Activated gamma-delta T cell treated with anti-CD3 and anti-CD28 coated beads, Interleukin-2, amount 50 U/mL, for 16 hours (primary cell): Measurements from ENCODE around the gene CCDC3.
"Not testable (repeated sequence)": the region's sequence is repeated elsewhere in the genome, so short reads cannot be mapped to it uniquely, and the experiment has no call there.

Source experiments
- DNase-seq: peaks from one replicate; pipeline ENCODE4 v3.0.0-alpha.2; 2020; ENCODE audit warnings: low read depth

CCDC3 gene

DNA sequence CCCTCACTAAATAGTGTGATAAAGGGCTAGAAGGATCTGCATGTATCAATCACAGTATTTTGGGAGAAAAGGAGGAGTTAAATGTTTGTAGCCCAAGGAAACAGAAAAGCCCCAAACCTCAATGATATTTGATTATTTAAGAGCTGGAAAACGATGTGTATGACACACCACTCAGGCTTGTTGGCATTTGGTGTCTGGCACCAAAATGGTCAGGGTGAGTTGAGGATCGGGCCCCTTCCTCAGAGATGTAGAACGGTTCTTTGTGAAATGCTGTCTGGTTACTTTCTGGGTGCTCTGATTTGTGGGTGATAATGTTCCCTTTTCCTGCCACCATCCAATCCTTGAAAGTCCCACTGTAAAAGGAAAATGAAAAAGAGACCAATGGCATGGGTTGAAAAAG is 113.7 kb downstream of the CCDC3 start:
- no peak for DNase-seq

DNA sequence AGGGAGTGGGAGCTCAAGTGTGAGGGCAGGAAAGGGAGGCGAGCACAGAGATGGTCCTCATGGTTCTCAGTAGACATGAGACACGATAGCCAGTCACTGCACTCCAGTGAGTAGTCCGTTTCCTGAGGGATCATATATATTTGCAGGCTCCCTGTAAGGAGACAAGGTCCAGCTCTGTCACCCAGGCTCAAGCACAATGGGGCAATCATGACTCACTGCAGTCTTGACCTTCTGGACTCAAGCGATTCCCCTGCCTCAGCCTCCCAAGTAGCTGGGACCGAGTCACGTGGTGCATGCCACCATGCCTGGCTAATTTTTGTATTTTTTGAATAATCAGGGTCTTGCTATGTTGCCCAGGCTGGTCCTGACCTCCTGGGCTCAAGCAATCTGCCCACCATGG is 116.7 kb downstream of the CCDC3 start:
- DNase-seq: no peak

DNA sequence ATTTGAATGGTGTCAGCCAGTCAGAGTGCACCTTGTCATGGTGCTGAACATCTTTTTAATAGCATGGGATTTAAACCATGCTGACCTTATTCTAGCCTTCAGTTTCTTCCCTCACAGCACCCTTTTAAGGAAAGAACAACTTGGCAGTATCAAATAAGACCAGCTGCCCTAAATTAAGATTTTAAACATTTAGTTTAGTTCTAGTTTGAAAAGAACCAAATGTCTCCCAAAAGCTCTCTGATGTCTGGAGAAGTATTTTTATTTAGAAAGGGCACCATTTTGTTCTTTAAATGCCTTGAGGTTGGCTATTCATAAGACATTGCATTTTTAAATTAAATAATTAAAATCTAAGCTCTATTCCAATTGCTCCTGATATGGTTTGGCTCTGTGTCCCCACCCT is 121.1 kb downstream of the CCDC3 start:
- DNase-seq: no peak

DNA sequence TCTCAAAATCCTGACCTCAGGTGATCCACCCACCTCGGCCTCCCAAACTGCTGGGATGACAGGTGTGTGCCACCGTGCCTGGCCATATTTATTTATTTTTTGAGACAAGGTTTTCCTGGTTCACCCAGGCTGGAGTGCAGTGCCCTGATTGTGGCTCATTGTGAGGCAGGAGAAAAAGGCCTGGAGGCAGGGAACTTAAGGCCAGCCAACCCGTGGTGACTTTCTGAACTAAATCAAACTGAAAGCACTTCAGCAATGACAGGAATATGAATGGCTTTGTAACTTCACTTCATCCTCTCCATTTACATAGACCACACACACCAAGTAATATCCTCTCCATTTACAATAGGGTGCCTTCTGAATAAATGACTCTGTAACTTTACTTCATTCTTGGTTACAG is 124.4 kb downstream of the CCDC3 start:
- DNase-seq: no peak

DNA sequence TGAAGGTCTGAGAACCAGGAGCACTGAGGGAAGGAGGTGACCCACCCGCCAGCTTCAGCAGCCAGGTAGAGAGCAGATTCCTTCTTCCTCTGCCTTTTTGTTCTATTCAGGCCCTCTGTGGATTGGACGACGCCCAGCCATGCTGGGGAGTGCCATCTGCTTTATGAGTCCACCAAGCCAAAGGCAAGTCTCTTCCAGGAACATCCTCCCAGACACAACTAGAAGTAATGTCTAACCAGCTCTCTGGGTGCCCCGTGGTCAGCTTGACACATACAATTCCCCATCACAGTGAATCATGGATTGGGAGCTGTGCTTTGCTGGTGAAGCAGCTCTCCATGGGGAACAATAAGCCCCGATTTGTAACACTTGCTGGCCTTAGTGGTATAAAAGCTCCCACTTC is 125.2 kb downstream of the CCDC3 start:
- DNase-seq: no peak

DNA sequence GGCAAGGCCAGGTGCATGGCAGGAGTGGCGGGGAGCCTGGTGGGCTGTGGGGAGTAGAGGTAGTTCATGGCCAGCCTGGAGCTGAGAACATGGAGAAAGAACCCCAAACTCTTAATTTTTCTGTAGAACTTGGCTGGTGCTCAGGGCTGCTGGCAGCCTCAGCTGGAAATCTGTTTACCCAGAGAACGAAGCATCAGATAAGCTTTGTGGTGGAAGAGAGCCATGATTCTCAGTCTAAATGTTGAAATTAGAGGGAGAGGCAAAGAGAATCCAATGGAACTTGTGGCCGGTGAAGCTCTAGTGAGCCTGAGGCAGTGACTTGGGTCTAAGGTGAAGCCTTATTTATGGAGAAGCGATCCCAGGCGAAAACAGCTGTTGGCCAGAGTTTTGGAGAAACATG is 126.4 kb downstream of the CCDC3 start:
- no peak for DNase-seq

DNA sequence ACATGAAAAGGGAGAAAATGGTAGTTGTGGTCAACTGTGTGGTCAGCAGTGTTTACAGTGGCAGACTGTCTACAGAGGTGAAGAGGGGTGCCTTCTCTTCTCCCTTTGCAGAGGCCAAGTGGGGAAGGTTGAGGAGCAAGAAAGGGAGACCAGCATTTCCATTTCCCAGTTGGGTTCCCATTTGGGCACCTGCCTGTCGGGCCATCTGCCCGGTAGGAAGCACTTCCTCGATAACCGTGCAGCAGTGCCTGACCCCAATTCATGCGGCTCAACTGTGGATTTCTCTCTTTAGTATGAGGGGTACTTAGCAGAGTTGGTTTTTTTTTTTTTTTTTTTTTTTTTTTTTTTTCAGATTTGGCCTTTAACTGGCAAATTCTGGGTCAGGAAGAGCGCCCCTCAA is 127.0 kb downstream of the CCDC3 start:
- no peak for DNase-seq

DNA sequence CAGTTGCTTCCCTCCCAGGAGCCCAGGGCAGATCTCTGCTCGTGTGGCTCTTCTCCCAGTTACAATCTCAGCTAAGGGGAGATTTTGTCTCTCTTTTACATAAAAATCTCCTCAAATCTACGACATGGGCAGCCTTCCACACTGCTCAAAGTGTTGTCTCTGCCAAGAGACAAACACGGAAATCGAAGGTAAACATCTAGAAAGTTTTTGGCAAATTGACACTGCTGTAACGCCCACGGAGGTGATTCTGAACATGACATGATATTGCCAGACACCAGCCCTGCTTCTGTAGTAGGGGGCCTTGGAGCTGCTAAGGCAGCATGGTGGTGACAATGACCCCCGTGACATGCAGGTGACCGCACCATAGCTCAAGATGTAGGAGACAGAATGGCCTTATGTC is 128.3 kb downstream of the CCDC3 start:
- DNase-seq: no peak

DNA sequence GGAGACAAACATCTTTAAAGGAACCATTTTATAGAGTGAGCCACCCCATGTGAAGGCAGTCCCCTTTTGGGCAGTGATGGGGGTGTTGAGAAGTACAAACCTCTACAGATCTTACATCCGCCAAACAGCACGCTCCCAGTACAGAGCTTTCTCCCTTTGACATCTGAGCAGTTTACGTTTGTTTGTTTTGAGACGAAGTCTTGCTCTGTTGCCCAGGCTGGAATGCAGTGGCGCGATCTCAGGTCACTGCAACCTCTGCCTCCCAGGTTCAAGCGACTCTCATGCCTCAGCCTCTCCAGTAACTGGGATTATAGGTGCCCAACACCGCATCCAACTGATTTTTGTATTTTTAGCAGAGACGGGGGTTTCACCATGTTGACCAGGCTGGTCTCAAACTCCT is 128.9 kb downstream of the CCDC3 start:
- DNase-seq: no peak

DNA sequence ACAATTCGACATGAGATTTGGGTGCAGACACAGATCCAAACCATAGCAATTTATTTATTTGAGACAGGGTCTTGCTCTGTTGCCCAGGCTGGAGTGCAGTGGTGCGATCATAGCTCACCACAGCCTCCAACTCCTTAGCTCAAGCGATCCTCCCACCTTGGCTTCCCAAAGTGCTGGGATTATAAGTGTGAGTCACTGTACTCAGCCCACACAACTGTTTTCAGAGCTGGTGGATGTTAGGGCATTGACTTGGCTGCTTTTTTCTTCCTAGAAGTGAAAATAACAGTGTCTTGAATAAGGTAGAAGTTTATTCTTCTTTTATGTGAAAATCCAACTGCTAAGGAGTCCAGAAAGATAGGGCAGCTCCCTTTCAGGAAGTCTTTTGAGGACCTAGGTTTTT is 132.1 kb downstream of the CCDC3 start:
- no peak for DNase-seq

DNA sequence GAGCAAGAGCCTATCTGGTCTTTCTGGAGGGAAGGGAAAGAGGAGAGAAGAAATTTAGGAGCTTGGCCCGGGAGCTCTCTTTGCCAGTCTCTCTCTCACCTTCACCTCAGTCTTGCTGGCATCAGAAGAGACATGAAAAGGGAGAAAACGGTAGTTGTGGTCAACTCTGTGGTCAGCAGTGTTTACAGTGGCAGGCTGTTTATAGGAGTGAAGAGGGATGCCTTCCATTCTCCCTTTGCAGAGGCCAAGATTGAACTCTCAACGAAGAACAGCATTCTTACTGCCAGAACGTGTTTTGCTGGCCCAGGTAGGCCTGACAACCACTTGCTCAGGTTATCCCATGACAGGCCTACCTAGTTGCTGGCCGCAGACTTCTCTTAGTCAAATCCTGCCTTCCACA is 133.3 kb downstream of the CCDC3 start:
- DNase-seq: no peak

DNA sequence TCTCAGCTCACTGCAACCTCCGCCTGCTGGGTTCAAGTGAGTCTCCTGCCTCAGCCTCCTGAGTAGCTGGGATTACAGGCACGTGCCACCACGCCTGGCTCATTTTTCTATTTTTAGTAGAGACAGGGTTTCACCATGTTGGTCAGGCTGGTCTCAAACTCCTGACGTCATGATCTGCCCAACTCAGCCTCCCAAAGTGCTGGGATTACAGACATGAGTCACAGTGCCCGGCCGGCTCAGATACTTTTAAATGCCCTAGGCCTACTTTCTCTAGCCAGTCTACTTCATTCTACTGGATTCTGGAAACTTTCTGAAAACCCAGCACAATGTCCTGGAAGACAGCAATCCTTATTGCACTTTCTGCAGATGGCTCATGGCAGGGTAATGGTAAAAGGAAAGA is 136.0 kb downstream of the CCDC3 start:
- DNase-seq: not testable (repeated sequence)

DNA sequence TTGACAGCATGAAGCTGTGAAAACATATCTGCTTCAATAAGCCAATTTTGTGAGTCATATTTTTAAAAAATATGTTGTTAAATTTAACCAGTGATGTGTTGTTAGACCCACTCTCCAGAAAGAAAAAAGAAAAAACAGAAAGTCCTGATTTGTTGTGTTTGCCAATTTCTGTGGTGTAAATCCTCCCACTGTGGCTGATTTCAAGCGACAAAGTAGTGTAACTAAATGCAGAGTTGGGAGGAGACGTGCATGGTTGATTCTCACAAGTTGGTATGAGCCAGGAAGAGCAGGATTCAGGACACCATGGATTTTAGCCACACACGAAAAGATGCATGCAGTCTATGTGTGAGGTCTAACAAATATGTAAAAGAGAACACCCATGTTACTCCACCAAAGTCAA is 139.1 kb downstream of the CCDC3 start:
- DNase-seq: no peak

DNA sequence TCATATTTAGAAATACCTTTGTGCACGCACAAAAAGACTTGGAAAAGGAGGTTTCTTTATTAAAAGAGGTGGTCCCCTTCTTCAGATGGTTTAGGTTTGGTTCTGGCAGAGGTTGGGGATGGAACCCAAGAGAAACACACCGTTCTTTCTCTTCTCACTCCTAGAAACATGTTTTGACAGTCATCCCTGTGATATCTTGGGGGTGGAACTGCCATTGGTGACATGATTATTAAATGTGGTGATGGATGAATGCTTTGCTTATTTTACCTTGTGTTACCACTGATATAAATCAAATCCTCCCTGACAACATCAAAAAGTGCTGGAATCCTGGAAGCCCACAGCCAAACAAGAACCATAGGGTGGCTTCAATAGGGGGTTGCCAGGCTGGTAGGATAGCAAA is 146.5 kb downstream of the CCDC3 start:
- no peak for DNase-seq

DNA sequence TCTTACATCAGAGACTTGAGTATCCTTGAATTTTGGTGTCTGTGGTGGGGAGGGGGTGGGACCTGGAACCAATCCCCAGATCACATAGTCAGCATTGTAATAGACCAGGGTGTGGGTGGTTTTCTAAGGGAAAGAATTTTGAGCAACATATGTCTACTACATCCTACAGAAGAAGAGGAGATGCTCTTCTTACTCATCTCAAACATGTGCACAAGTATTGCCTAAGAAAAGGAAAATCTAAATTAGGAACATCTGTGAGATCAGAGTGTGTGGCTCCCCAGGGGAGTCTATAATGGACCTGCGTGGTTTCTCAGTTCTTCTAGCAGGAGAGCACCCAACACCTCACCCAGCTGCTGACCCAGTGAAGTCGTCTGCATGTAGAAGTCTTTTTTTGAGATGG is 148.8 kb downstream of the CCDC3 start:
- no peak for DNase-seq

DNA sequence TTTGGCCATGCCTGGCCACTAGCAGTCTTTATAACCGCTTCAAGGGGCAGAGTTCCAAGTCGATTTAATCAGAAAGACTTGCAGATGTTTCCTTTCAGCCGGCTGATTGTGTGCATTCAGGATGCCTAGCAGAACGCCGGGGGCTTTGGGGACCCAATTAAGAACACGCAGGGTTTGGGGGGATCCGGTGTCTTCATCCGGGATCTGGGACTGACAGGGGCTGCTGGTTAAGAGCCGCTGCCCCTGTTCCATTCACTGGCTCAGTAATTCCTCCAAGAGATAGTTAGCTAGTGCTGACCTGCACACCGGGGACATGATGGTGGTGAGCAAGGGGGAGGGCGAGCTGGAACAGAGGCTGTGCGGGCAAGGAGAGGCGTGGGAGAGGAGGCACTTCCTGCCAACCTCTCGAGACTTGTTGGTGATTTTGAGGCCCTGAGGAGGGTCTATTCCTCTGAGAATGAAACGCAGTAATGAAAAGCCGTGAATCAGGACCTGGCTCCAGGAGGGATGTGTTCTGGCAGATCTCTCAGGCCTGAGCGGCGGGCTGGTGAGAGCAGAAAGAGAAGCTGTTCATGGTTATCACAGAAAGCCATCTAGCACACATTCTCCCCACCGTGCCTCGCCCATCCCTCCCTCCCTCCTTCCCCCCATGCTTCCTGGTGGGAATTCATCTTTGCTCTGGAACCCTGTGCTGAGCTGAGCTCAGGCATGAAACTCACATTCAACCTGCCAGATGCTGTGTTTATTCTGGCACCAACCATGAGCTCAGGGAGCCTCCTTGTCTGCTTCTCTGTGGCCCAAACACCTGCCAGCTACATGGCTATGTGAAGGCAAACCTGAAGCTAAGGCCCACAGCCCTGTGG is 152.0 kb downstream of the CCDC3 start:
- no peak for DNase-seq

DNA sequence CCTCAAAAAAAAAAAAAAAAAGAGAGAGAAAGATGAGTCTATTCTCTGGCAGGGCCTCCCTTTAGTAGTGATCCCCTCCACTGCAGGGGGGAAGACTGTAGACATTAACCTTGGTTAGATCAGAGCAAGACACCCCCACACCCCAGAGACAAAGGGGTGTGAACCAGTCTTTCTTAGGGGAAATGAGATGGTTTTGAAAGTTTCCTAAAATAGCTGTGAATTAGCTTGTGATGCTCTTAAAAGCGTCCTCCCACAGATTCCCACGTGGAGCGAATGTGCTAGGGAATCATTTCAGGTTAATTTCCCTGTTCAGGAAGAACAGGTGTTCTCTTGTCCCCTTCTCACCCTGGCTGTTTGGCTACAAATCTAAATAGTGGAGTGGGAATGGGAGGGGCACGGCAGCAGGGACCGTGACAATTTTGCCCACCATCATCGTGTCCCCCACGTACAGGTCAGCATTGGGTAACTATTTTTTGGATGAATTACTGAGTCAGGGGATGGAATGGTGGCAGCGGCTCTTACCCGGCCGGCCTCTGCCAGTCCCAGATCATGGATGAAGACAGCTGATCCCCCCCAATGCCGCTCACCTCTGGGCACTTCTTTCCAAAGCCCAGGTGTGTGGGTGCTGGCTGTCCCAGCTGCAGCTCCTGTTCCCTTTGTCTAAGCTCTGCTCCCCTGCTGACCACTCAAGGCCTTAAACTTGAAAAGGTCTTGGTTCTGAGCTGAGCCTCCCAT is 152.9 kb downstream of the CCDC3 start:
- DNase-seq: no peak

DNA sequence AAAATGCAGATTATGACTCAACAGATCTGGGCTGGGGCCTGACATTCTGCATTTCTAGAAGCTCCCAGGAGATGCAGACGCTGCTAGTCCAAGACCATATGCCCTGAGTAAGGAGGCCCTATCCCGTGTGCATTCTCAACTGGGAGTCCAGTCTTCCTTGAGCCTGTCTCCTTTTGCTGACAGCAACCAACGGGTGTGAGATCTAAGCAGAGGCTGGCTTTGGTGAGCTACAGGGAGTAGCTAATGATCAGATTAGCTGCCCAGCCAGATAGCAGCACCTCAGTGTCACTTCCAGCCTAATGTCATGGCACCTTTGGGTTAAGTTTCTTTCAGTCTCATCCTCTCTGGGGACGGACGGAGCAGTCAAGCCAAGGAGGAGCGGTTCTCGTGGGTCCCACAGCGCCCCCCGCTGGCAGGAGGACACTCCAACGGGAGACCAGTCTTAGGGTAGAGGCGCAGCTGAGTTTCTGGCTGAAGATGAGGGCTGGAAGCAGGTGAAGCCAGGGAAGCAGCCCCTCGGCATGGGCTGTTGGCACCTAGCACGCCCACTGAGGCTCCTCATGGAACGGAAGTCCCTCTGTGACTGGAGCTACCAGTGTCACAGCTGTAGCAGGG is 154.0 kb downstream of the CCDC3 start:
- no peak for DNase-seq

DNA sequence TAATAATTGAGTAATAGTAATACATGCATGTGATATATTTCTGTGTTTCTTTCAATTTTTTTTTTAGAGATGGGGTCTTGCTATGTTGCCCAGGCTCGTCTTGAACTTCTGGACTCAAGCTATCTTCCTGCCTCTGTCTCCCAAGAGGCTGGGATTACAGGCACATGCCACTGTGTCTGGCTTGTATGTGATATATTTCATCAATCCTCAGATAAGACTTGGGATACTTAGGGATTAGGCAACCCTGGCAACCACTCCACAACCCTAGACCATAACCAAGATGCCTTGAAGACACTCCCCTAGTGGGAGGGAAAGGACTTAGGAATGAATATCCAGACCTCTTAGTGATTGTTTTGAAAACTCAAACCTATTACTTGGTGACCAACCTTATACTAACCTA is 154.8 kb downstream of the CCDC3 start:
- DNase-seq: no peak
